HUES48 (cell line): ENCODE measurements around the gene ATG3.
"Not testable (repeated sequence)": the region's sequence is repeated elsewhere in the genome, so short reads cannot be mapped to it uniquely, and the experiment has no call there.

Experiments
- H3K27ac ChIP-seq: one replicate; pipeline ENCODE4 v1.7.0; 2013; ENCODE audit warnings: low read depth, low read length, inconsistent platforms
- H3K27me3 ChIP-seq: 2 replicates; pipeline ENCODE4 v1.6.1; 2013; ENCODE audit warnings: mild to moderate bottlenecking, low read length; ENCODE audit not compliant: control insufficient read depth, insufficient read depth
- H3K36me3 ChIP-seq: 2 replicates; pipeline ENCODE4 v1.6.1; 2013; ENCODE audit warnings: low read length; ENCODE audit not compliant: control insufficient read depth, insufficient read depth
- H3K4me1 ChIP-seq: 2 replicates; pipeline ENCODE4 v1.6.1; 2013; ENCODE audit warnings: mild to moderate bottlenecking, low read length; ENCODE audit not compliant: control insufficient read depth, insufficient read depth
- H3K4me3 ChIP-seq: 2 replicates; pipeline ENCODE4 v1.5.1; 2013; ENCODE audit warnings: mild to moderate bottlenecking, low read depth, low read length
- H3K9ac ChIP-seq: 2 replicates; pipeline ENCODE4 v1.6.1; 2013; ENCODE audit warnings: mild to moderate bottlenecking, low read depth, low read length, moderate library complexity
- H3K9me3 ChIP-seq: 2 replicates; pipeline ENCODE4 v1.6.1; 2013; ENCODE audit warnings: low read length; ENCODE audit not compliant: control insufficient read depth, insufficient read depth

ATG3 gene

GRCh38 chr3:112561484-112561733, 353 bp downstream of the ATG3 start:
- no peaks in the 10 kb centered on the region for H3K27me3 ChIP-seq
- peaks cover 33% of the 10 kb centered on the region for H3K4me1 ChIP-seq
- H3K9me3 ChIP-seq: no peaks in the 10 kb centered on the region
- peaks cover 20% of the 10 kb centered on the region for H3K36me3 ChIP-seq
- H3K27ac ChIP-seq: peak overlapping the region; percentile 99
- peak overlapping the region; percentile 72 for H3K9ac ChIP-seq
- peak overlapping the region; percentile 99 for H3K4me3 ChIP-seq

- Histone ChIP-seq H3K27me3 (no peaks in the 10 kb centered on the region), H3K4me1 (peaks cover 33% of the 10 kb centered on the region), H3K9ac (peak overlapping the region; percentile 72), H3K36me3 (peaks cover 21% of the 10 kb centered on the region), H3K9me3 (no peaks in the 10 kb centered on the region), H3K4me3 (peak overlapping the region; percentile 99), H3K27ac (peak overlapping the region; percentile 99)
Measured at GRCh38 chr3:112560721-112561483, 860 bp downstream of the ATG3 start.

GRCh38 chr3:112560307-112560706, 1.5 kb downstream of the ATG3 start:
- H3K27ac ChIP-seq: no peak overlapping the region
- H3K4me1 ChIP-seq: peaks cover 31% of the 10 kb centered on the region
- H3K4me3 ChIP-seq: peak overlapping the region; percentile 99
- H3K27me3 ChIP-seq: no peaks in the 10 kb centered on the region
- H3K9me3 ChIP-seq: no peaks in the 10 kb centered on the region
- peak overlapping the region; percentile 72; the same call in 1 of the 2 replicates for H3K9ac ChIP-seq
- peaks cover 24% of the 10 kb centered on the region for H3K36me3 ChIP-seq

- H3K4me1 ChIP-seq: peaks cover 12% of the 10 kb centered on the region
- no peak overlapping the region for H3K4me3 ChIP-seq
- H3K27ac ChIP-seq: no peak overlapping the region
- H3K36me3 ChIP-seq: peaks cover 23% of the 10 kb centered on the region
- H3K9me3 ChIP-seq: no peaks in the 10 kb centered on the region
- no peaks in the 10 kb centered on the region for H3K27me3 ChIP-seq
- no peak overlapping the region for H3K9ac ChIP-seq
Measured at GRCh38 chr3:112557976-112558375, 3.8 kb downstream of the ATG3 start.

- H3K27me3 ChIP-seq: no peaks in the 10 kb centered on the region
- no peak overlapping the region for H3K9ac ChIP-seq
- no peak overlapping the region for H3K4me3 ChIP-seq
- H3K9me3 ChIP-seq: no peaks in the 10 kb centered on the region
- H3K27ac ChIP-seq: no peak overlapping the region
- H3K36me3 ChIP-seq: peaks cover 25% of the 10 kb centered on the region
- peaks cover 12% of the 10 kb centered on the region for H3K4me1 ChIP-seq
Measured at GRCh38 chr3:112555535-112556170, 6.1 kb downstream of the ATG3 start.

- Histone ChIP-seq H3K27me3 (no peaks in the 10 kb centered on the region), H3K36me3 (peaks cover 43% of the 10 kb centered on the region), H3K4me1 (no peaks in the 10 kb centered on the region), H3K4me3 (no peak overlapping the region), H3K9ac (no peak overlapping the region), H3K9me3 (no peaks in the 10 kb centered on the region), H3K27ac (no peak overlapping the region)
Measured at GRCh38 chr3:112550859-112551258, 10.9 kb downstream of the ATG3 start.

GRCh38 chr3:112546216-112546759, 15.5 kb downstream of the ATG3 start:
- no peak overlapping the region for H3K9ac ChIP-seq
- H3K4me3 ChIP-seq: no peak overlapping the region
- peaks cover 69% of the 10 kb centered on the region for H3K36me3 ChIP-seq
- no peaks in the 10 kb centered on the region for H3K4me1 ChIP-seq
- no peaks in the 10 kb centered on the region for H3K27me3 ChIP-seq
- no peaks in the 10 kb centered on the region for H3K9me3 ChIP-seq
- H3K27ac ChIP-seq: no peak overlapping the region

GRCh38 chr3:112539825-112540650, 21.7 kb downstream of the ATG3 start:
- no peaks in the 10 kb centered on the region for H3K4me1 ChIP-seq
- H3K4me3 ChIP-seq: no peak overlapping the region
- H3K36me3 ChIP-seq: peaks cover 71% of the 10 kb centered on the region
- H3K27ac ChIP-seq: no peak overlapping the region
- H3K9me3 ChIP-seq: no peaks in the 10 kb centered on the region
- no peak overlapping the region for H3K9ac ChIP-seq
- H3K27me3 ChIP-seq: no peaks in the 10 kb centered on the region

GRCh38 chr3:112531358-112531781, 30.4 kb downstream of the ATG3 start:
- no peak overlapping the region for H3K27ac ChIP-seq
- H3K9ac ChIP-seq: no peak overlapping the region
- H3K9me3 ChIP-seq: no peaks in the 10 kb centered on the region
- peaks cover 60% of the 10 kb centered on the region for H3K36me3 ChIP-seq
- H3K4me1 ChIP-seq: no peaks in the 10 kb centered on the region
- H3K4me3 ChIP-seq: no peak overlapping the region
- H3K27me3 ChIP-seq: no peaks in the 10 kb centered on the region

- Histone ChIP-seq H3K9me3 (no peaks in the 10 kb centered on the region), H3K4me1 (no peaks in the 10 kb centered on the region), H3K27me3 (no peaks in the 10 kb centered on the region), H3K27ac (no peak overlapping the region), H3K4me3 (no peak overlapping the region), H3K9ac (no peak overlapping the region), H3K36me3 (peaks cover 52% of the 10 kb centered on the region)
Measured at GRCh38 chr3:112530573-112530972, 31.2 kb downstream of the ATG3 start.

GRCh38 chr3:112524127-112524526, 37.6 kb downstream of the ATG3 start:
- not testable (repeated sequence) for H3K36me3 ChIP-seq, H3K4me3 ChIP-seq, H3K4me1 ChIP-seq, H3K9ac ChIP-seq, H3K27ac ChIP-seq, H3K27me3 ChIP-seq, H3K9me3 ChIP-seq
